Measurements from ENCODE around the gene SMIM41.

The SMIM41 gene

GRCh38 chr12:52079576-52080402, at the start of gene SMIM41:
SMIM41 (plus strand) TSS chr12:52079704; CDS start chr12:52079780, 76 bp downstream.
- no peak for DNase-seq

GRCh38 chr12:52032446-52032803, 47.1 kb upstream of the SMIM41 start:
- DNase-seq, result no peak

- peak; percentile 77 for DNase-seq
These were observed 46.6 kb upstream of the SMIM41 start for GRCh38 chr12:52032804-52033445.

GRCh38 chr12:52033446-52034140, 45.9 kb upstream of the SMIM41 start:
- no peak for DNase-seq

- no peak for DNase-seq
These were observed 44.3 kb upstream of the SMIM41 start for GRCh38 chr12:52035190-52035589.

GRCh38 chr12:52035926-52036325, 43.6 kb upstream of the SMIM41 start:
- no peak for DNase-seq

GRCh38 chr12:52036587-52037171, 42.8 kb upstream of the SMIM41 start:
- no peak for DNase-seq

- no peak for DNase-seq
These were observed 42.1 kb upstream of the SMIM41 start for GRCh38 chr12:52037248-52037861.

- no peak for DNase-seq
These were observed 41.1 kb upstream of the SMIM41 start for GRCh38 chr12:52038447-52038846.

GRCh38 chr12:52041035-52041434, 38.5 kb upstream of the SMIM41 start:
- DNase-seq, result no peak

- DNase-seq, result no peak
These were observed 37.8 kb upstream of the SMIM41 start for GRCh38 chr12:52041695-52042123.

GRCh38 chr12:52042706-52043385, 36.7 kb upstream of the SMIM41 start:
- no peak for DNase-seq

- DNase-seq, result no peak
These were observed 35.9 kb upstream of the SMIM41 start for GRCh38 chr12:52043386-52044212.

- DNase-seq, result no peak
These were observed 35.1 kb upstream of the SMIM41 start for GRCh38 chr12:52044292-52044983.

GRCh38 chr12:52045794-52046199, 33.7 kb upstream of the SMIM41 start:
- no peak for DNase-seq

- no peak for DNase-seq
These were observed 32.6 kb upstream of the SMIM41 start for GRCh38 chr12:52046859-52047258.

GRCh38 chr12:52049286-52049685, 30.2 kb upstream of the SMIM41 start:
- DNase-seq, result no peak

- DNase-seq, result no peak
These were observed 29.8 kb upstream of the SMIM41 start for GRCh38 chr12:52049688-52050087.

GRCh38 chr12:52050116-52050757, 29.3 kb upstream of the SMIM41 start:
- DNase-seq, result no peak

All from DMS79 (cell line).